ENCODE data around the gene MYO1B.

The MYO1B gene

GRCh38 chr2:191304939-191305875 lies 60.0 kb downstream of the MYO1B start:
- TF ChIP-seq SIN3A (IDR thresholded peaks at IDR 0.05; ENCODE audit: borderline replicate concordance, insufficient read depth, low read length) (no peak), FOXP2 (optimal IDR thresholded peaks at IDR 0.05; ENCODE audit: borderline replicate concordance, extremely low read depth, extremely low read length, insufficient read depth) (no peak), POLR2AphosphoS5 (IDR thresholded peaks at IDR 0.05; ENCODE audit: low read depth, low read length) (no peak), TAF1 (IDR thresholded peaks at IDR 0.05; ENCODE audit: borderline replicate concordance, insufficient read depth, low read length) (no peak)
- TF ChIP-seq, protein P1, sequence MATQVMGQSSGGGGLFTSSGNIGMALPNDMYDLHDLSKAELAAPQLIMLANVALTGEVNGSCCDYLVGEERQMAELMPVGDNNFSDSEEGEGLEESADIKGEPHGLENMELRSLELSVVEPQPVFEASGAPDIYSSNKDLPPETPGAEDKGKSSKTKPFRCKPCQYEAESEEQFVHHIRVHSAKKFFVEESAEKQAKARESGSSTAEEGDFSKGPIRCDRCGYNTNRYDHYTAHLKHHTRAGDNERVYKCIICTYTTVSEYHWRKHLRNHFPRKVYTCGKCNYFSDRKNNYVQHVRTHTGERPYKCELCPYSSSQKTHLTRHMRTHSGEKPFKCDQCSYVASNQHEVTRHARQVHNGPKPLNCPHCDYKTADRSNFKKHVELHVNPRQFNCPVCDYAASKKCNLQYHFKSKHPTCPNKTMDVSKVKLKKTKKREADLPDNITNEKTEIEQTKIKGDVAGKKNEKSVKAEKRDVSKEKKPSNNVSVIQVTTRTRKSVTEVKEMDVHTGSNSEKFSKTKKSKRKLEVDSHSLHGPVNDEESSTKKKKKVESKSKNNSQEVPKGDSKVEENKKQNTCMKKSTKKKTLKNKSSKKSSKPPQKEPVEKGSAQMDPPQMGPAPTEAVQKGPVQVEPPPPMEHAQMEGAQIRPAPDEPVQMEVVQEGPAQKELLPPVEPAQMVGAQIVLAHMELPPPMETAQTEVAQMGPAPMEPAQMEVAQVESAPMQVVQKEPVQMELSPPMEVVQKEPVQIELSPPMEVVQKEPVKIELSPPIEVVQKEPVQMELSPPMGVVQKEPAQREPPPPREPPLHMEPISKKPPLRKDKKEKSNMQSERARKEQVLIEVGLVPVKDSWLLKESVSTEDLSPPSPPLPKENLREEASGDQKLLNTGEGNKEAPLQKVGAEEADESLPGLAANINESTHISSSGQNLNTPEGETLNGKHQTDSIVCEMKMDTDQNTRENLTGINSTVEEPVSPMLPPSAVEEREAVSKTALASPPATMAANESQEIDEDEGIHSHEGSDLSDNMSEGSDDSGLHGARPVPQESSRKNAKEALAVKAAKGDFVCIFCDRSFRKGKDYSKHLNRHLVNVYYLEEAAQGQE (IDR thresholded peaks at IDR 0.05; ENCODE audit: insufficient read depth in 1 of 2, low read depth in 2 of 2, low read length in 2 of 2): no peak

DNA sequence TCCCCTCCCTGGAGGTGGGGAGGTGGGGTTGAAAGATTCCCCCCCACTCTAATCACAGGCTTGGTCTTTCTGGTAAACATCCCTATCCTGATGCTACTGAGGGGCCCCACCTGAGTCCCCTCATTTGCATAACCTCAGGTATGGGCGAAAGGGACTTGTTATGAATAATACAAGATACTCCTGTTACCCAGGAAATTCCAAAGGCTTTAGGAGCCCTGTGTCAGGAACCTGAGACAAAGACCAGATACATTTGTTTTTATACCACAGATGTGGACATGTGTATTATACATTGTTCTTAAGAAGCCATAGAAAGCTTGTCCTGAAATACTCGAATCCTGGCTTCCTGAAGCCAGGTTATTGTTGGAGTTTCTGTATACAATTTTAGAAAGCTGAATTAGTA lies 62.8 kb downstream of the MYO1B start:
- TF ChIP-seq, protein P1 (IDR thresholded peaks at IDR 0.05; ENCODE audit: insufficient read depth in 1 of 2, low read depth in 2 of 2, low read length in 2 of 2): no peak
- TF ChIP-seq FOXP2 (optimal IDR thresholded peaks at IDR 0.05; ENCODE audit: borderline replicate concordance, extremely low read depth, extremely low read length, insufficient read depth): no peak
- no peak for TF ChIP-seq POLR2AphosphoS5 (IDR thresholded peaks at IDR 0.05; ENCODE audit: low read depth, low read length)
- TF ChIP-seq TAF1 (IDR thresholded peaks at IDR 0.05; ENCODE audit: borderline replicate concordance, insufficient read depth, low read length): no peak
- no peak for TF ChIP-seq SIN3A (IDR thresholded peaks at IDR 0.05; ENCODE audit: borderline replicate concordance, insufficient read depth, low read length)

DNA sequence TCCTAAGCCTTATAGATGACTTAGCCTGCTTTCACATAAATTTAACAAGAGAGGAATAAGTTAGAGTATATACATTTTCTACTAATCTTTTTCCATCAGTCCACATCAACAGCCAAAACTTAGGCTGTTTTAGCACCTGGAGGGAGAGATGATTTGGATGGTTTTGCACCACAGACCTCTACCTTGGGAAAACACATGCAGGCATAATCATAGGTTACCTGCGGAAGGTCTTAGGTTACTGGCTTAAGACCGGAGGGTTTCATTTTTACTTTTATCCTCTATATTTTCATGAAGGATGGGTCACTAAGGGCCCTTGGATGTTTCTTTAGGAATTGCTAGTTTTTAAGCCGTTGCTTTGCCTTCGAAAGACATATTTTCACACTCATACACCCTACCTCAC lies 66.0 kb downstream of the MYO1B start:
- no peak for TF ChIP-seq POLR2AphosphoS5 (IDR thresholded peaks at IDR 0.05; ENCODE audit: low read depth, low read length)
- no peak for TF ChIP-seq SIN3A (IDR thresholded peaks at IDR 0.05; ENCODE audit: borderline replicate concordance, insufficient read depth, low read length)
- TF ChIP-seq, protein P1 (IDR thresholded peaks at IDR 0.05; ENCODE audit: insufficient read depth in 1 of 2, low read depth in 2 of 2, low read length in 2 of 2): no peak
- TF ChIP-seq FOXP2 (optimal IDR thresholded peaks at IDR 0.05; ENCODE audit: borderline replicate concordance, extremely low read depth, extremely low read length, insufficient read depth): no peak
- TF ChIP-seq TAF1 (IDR thresholded peaks at IDR 0.05; ENCODE audit: borderline replicate concordance, insufficient read depth, low read length): no peak

DNA sequence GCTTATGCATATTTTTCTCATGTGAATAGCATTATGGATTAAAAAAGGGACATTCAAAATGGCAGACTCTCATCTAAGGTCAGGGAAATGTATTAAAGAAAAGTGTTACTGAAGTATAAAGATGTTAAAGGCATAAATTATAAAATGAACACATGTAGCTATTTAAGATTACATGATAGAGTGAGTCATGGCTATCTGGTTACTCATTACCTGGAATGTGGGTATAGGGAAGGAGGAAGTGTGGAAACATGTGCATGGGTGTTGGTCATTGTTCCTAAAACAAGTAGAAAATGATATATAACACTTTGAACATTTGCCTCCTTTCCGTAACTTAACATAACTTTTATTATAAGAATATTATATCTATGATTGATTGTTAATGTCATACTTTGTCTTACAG lies 66.4 kb downstream of the MYO1B start:
- no peak for TF ChIP-seq POLR2AphosphoS5 (IDR thresholded peaks at IDR 0.05; ENCODE audit: low read depth, low read length)
- no peak for TF ChIP-seq FOXP2 (optimal IDR thresholded peaks at IDR 0.05; ENCODE audit: borderline replicate concordance, extremely low read depth, extremely low read length, insufficient read depth)
- TF ChIP-seq, protein P1 (IDR thresholded peaks at IDR 0.05; ENCODE audit: insufficient read depth in 1 of 2, low read depth in 2 of 2, low read length in 2 of 2): no peak
- no peak for TF ChIP-seq TAF1 (IDR thresholded peaks at IDR 0.05; ENCODE audit: borderline replicate concordance, insufficient read depth, low read length)
- no peak for TF ChIP-seq SIN3A (IDR thresholded peaks at IDR 0.05; ENCODE audit: borderline replicate concordance, insufficient read depth, low read length)
